Naive thymus-derived CD4-positive, alpha-beta T cell (primary cell): Measurements from ENCODE around the gene SMPD3. TPM values are rescaled to one million over a fixed set of nuclear protein-coding genes. Genes with fewer than 3 reads are reported as not detected.

Source experiments
- ATAC-seq: fragments of 150-1000 bp; cut with Tn5 transposase; 2 replicates; pipeline ENCODE4 v1.10.0; 2021; ENCODE audit warnings: mild to moderate bottlenecking, moderate library complexity
- CTCF ChIA-PET: fragments of 350-600 bp; sonication (Branson Sonifier 250); formaldehyde crosslinking; loops from one replicate; lab custom pipeline; 2021; ENCODE audit warnings: antibody characterized with exemption; lab: Charles Lee
- POLR2A ChIA-PET: fragments of 350-600 bp; sonication (Branson Sonifier 250); formaldehyde crosslinking; loops from one replicate; lab custom pipeline; 2021; ENCODE audit warnings: antibody characterized with exemption, inconsistent platforms; lab: Charles Lee
- DNase-seq, 9 donors: peaks; one replicate each; pipeline versions ENCODE4 v3.0.0 to v3.0.0-alpha.2; 2020 to 2022; ENCODE audit warnings: mixed read lengths in 1 of 9
- H3K27ac ChIP-seq: one replicate; pipeline ENCODE4 v1.7.0; 2013; ENCODE audit warnings: mild to moderate bottlenecking, low read depth, low read length, moderate library complexity
- H3K27me3 ChIP-seq, 2 donors: one replicate each; pipeline ENCODE4 v1.7.0; 2013; ENCODE audit warnings: low read length in 2 of 2, mild to moderate bottlenecking in 2 of 2, moderate library complexity in 2 of 2; ENCODE audit not compliant: control insufficient read depth in 2 of 2, insufficient read depth in 2 of 2
- H3K36me3 ChIP-seq, 3 experiments: 1 replicate in 2 of 3; 2 replicates in 1 of 3; pipeline ENCODE4 v1.7.0; 2013; ENCODE audit warnings: low read length in 3 of 3, mild to moderate bottlenecking in 3 of 3, moderate library complexity in 1 of 3; ENCODE audit not compliant: insufficient read depth in 3 of 3, control insufficient read depth in 2 of 3
- H3K4me1 ChIP-seq, 2 donors: one replicate each; pipeline ENCODE4 v1.7.0; 2013; ENCODE audit warnings: low read length in 2 of 2, mild to moderate bottlenecking in 2 of 2, moderate library complexity in 1 of 2; ENCODE audit not compliant: control insufficient read depth in 2 of 2, insufficient read depth in 2 of 2
- H3K4me3 ChIP-seq: 2 replicates; pipeline ENCODE4 v1.7.0; 2013; ENCODE audit warnings: mild to moderate bottlenecking, low read length
- H3K9me3 ChIP-seq, 3 experiments: 1 replicate in 2 of 3; 2 replicates in 1 of 3; pipeline ENCODE4 v1.7.0; 2013; ENCODE audit warnings: low read length in 3 of 3; ENCODE audit not compliant: control insufficient read depth in 2 of 3
- H3K27ac Mint-ChIP-seq, 9 donors: one replicate each; pipeline ENCODE4 v1.8.0; 2020 to 2022; ENCODE audit warnings: mixed read lengths in 9 of 9, mild to moderate bottlenecking in 8 of 9, moderate library complexity in 5 of 9, inconsistent platforms in 2 of 9
- H3K27me3 Mint-ChIP-seq, 5 donors: one replicate each; pipeline ENCODE4 v1.8.0; 2021 to 2022; ENCODE audit warnings: mixed read lengths in 5 of 5, mild to moderate bottlenecking in 1 of 5
- H3K36me3 Mint-ChIP-seq, 5 donors: one replicate each; pipeline ENCODE4 v1.8.0; 2020 to 2022; ENCODE audit warnings: mixed read lengths in 5 of 5, mild to moderate bottlenecking in 3 of 5, inconsistent platforms in 1 of 5
- H3K4me1 Mint-ChIP-seq, 7 donors: one replicate each; pipeline ENCODE4 v1.8.0; 2020 to 2022; ENCODE audit warnings: mixed read lengths in 7 of 7, mild to moderate bottlenecking in 3 of 7, inconsistent platforms in 1 of 7
- H3K4me3 Mint-ChIP-seq, 10 donors: one replicate each; pipeline ENCODE4 v1.8.0; 2020 to 2022; ENCODE audit warnings: mild to moderate bottlenecking in 10 of 10, mixed read lengths in 10 of 10, moderate library complexity in 6 of 10, inconsistent platforms in 2 of 10
- H3K9me3 Mint-ChIP-seq, 11 donors: one replicate each; pipeline ENCODE4 v1.8.0; 2020 to 2022; ENCODE audit warnings: mixed read lengths in 11 of 11, mild to moderate bottlenecking in 4 of 11, inconsistent platforms in 1 of 11, moderate library complexity in 1 of 11
- intact Hi-C, 2 donors: fragments of 100-400 bp; cut with micrococcal nuclease; formaldehyde crosslinking; loops; one replicate each; pipeline ENCODE4 v1.15.1; 2023
- polyA plus RNA-seq, 2 donors: library from polyadenylated mRNA; unstranded; fragments of 300-500 nt; fragmentation: Illumina TruSeq; gene quantifications; one replicate each; pipeline ENCODE4 v1.2.3, GENCODE V29; 2021
- total RNA-seq, 6 experiments: library from RNA in 5 of 6; stranded (reverse) in 5 of 6; gene quantifications; 1 replicate in 5 of 6; 2 replicates in 1 of 6; pipeline ENCODE4 v1.2.3 and lab custom pipeline; 2021 to 2026

Gene SMPD3
- total and polyA plus RNA-seq, 7 experiments from 2014 or later: 0.32 to 6.1 (median 1.8) TPM

DNA sequence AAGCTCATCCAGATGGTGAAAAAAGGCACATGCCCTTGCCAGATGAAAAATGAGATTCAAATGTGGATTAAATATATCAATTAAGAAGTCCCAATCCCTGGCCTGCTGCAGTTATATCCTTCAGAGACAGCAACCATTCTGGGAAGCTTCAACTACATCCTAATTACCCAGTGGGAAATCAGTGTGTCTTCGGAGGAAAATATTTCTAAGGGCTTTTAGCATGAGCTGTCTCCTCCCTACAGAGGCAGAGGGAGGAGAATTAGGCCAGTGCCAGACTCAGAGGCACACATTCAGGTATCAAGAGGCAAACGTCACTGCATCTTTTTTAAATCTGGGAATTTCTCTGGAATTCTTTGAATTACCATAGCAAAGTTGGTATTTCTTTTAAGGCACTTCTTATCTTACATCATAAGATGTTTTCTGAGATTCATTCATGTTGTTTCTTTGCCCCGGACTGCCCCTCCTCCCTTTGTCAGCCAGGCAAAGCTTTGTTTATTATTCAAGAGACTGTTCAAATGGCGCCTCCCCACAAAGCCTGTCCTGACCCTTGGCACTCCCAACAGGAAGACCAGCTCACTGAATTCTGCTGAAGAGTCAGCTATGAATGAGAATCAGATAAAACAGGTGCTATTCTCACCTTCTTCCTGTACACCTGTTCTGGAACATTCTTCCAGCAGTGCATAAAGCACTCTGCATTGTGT is 38.3 kb upstream of the SMPD3 start:
- Histone ChIP-seq H3K27me3 (no peaks in the 10 kb centered on the region), H3K36me3 (no peaks in the 10 kb centered on the region), H3K4me1 (no peaks in the 10 kb centered on the region), H3K9me3 (no peaks in the 10 kb centered on the region), H3K4me3 (no peak overlapping the region), H3K27ac (no peak overlapping the region)
- Mint-ChIP-seq H3K9me3 (peaks cover 0 to 3% (median 0%) of the 10 kb centered on the region in 11 donors), H3K36me3 (peaks cover 0 to 3% (median 0%) of the 10 kb centered on the region in 5 donors), H3K27me3 (peaks cover 0 to 14% (median 0%) of the 10 kb centered on the region in 5 donors), H3K4me3 (no peak overlapping the region), H3K27ac (peak overlapping the region in 1 of 9 donors; percentile 40), H3K4me1 (peaks cover 0 to 5% (median 3%) of the 10 kb centered on the region in 7 donors)
- DNase-seq (no peak), ATAC-seq (no peak)
- ChIA-PET POLR2A (no interaction called here), CTCF (interaction anchor here (0.6 to 2.3 kb wide), 3 partner anchors 90 to 224 kb away, joined by 3 to 6 read pairs (median 3); no protein-coding TSS in a partner anchor)
- intact Hi-C loops: no loop called here

DNA sequence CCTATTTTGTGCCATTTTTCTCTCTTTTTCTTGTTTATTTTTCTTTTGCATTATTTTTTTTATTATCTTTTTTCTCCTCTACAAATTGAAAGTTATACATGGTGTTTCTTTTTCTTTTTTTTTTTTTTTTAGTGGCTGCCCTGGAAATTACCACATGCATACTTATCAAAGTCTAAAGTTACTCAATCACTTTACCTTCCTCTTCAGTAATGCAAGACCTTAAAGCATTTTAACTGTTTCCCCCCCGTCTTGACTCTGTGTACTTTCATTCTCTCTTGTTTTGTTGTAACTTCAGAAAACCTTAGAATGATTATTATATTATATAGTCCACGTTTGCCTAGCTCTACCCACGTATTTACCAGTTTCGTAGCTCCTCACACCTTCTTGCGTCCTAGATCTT is 33.3 kb upstream of the SMPD3 start:
- no peak for DNase-seq
- Mint-ChIP-seq H3K9me3 (peaks cover 0 to 4% (median 2%) of the 10 kb centered on the region in 11 donors), H3K36me3 (peaks cover 0 to 7% (median 0%) of the 10 kb centered on the region in 5 donors), H3K27me3 (peaks cover 0 to 13% (median 0%) of the 10 kb centered on the region in 5 donors), H3K27ac (no peak overlapping the region), H3K4me1 (peaks cover 0 to 7% (median 0%) of the 10 kb centered on the region in 7 donors), H3K4me3 (no peak overlapping the region)
- ChIA-PET POLR2A (no interaction called here), CTCF (interaction anchor here (1.8 kb wide), 1 partner anchor 11 kb away, joined by 5 read pairs; no protein-coding TSS in a partner anchor)
- intact Hi-C loops: no loop called here
- Histone ChIP-seq H3K4me3 (no peak overlapping the region), H3K4me1 (no peaks in the 10 kb centered on the region), H3K27ac (no peak overlapping the region), H3K9me3 (no peaks in the 10 kb centered on the region), H3K36me3 (no peaks in the 10 kb centered on the region), H3K27me3 (no peaks in the 10 kb centered on the region)
- no peak for ATAC-seq

DNA sequence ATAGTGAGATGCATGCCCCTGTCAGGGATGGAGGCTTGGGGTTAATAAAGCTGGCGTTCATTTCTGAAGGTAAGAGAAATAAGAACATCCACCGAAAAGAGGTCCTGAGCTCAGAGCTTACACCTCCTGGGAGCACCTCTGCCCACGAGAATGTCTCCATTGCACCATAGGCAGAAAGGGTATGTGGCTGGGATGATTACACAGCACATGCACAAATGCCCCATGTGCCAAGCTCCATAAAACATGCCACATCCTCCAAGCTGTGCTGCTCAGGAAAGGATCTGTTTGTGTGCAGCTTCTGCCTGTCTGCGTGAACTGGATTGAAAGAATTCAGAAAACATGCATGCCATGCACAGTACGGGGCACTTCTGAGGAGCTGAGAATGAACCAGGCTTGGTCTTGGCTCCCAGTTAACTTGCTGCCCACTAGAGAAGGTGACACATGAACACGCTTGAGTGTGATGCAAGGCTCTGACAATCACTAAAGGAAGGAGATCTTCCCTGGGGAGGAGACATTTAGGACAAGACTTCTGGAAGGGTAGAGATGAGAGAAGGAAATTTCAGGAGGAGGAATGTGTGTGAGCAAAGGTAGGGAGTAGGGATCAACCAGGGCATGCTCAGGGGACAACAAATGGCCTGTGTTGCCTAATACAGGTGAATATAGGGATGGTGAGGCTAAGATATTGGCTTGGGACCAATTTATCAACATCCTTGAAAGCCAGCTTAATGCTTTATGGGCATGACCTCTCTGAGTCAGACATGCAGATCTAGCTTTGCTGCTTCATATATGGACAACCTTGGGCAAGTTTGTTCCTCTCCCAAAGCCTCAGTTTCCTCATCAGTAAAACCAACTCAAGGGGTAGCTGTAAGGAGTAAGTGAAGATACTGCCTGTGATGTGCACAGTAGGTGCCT is 32.0 kb upstream of the SMPD3 start:
- POLR2A ChIA-PET: interaction anchor here (0.6 kb wide), 1 partner anchor 21 kb away, joined by 3 read pairs; no protein-coding TSS in a partner anchor
- intact Hi-C loops: no loop called here
- no peak overlapping the region for H3K4me3 Mint-ChIP-seq
- Histone ChIP-seq H3K36me3 (no peaks in the 10 kb centered on the region), H3K9me3 (no peaks in the 10 kb centered on the region), H3K4me1 (no peaks in the 10 kb centered on the region), H3K27me3 (no peaks in the 10 kb centered on the region), H3K27ac (no peak overlapping the region), H3K4me3 (no peak overlapping the region)
- H3K36me3 Mint-ChIP-seq: peaks cover 0 to 7% (median 0%) of the 10 kb centered on the region in 5 donors
- peaks cover 0 to 7% (median 0%) of the 10 kb centered on the region in 7 donors for H3K4me1 Mint-ChIP-seq
- ATAC-seq (no peak), DNase-seq (no peak)
- CTCF ChIA-PET: interaction anchor here (0.6 to 1.8 kb wide), 4 partner anchors 10 to 85 kb away, joined by 3 to 5 read pairs (median 4); no protein-coding TSS in a partner anchor
- peaks cover 0 to 4% (median 2%) of the 10 kb centered on the region in 11 donors for H3K9me3 Mint-ChIP-seq
- no peak overlapping the region for H3K27ac Mint-ChIP-seq
- H3K27me3 Mint-ChIP-seq: peaks cover 0 to 13% (median 0%) of the 10 kb centered on the region in 5 donors

DNA sequence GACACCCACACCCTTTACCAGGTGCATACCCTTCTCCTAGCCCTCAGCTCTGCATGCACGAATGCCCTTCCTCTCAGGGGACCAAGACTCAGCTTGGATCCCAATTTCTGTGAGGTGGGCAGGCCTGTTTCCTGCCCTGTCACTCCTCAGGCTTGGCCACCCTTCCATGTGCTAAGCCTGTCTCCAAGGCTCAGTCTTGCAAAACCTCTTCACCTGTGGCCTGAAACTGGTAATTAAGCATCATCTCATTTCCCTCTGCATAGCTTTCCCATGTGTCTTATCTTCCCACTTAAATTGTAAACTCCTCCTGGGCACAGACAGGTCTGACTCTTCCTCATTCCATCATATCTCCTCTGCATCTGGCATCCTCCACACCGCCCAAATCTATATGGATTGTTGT is 31.0 kb upstream of the SMPD3 start:
- Mint-ChIP-seq H3K4me1 (peaks cover 0 to 7% (median 0%) of the 10 kb centered on the region in 7 donors), H3K27me3 (peaks cover 0 to 17% (median 0%) of the 10 kb centered on the region in 5 donors), H3K27ac (no peak overlapping the region), H3K9me3 (peaks cover 0 to 4% (median 0%) of the 10 kb centered on the region in 11 donors), H3K4me3 (no peak overlapping the region), H3K36me3 (peaks cover 0 to 4% (median 0%) of the 10 kb centered on the region in 5 donors)
- ChIA-PET CTCF (interaction anchor here (0.8 to 1.5 kb wide), 3 partner anchors 9 to 83 kb away, joined by 3 to 5 read pairs (median 4); no protein-coding TSS in a partner anchor), POLR2A (no interaction called here)
- no peak overlapping the region for H3K4me3 ChIP-seq
- H3K4me1 ChIP-seq: no peaks in the 10 kb centered on the region
- intact Hi-C loops: no loop called here
- H3K27me3 ChIP-seq: no peaks in the 10 kb centered on the region
- H3K9me3 ChIP-seq: no peaks in the 10 kb centered on the region
- no peak for ATAC-seq
- no peaks in the 10 kb centered on the region for H3K36me3 ChIP-seq
- H3K27ac ChIP-seq: no peak overlapping the region
- DNase-seq: no peak

GRCh38 chr16:68478526-68479250 is 30.4 kb upstream of the SMPD3 start:
- ChIA-PET CTCF (interaction anchor here (0.8 to 1.5 kb wide), 2 partner anchors 8 to 83 kb away, joined by 4 to 5 read pairs; no protein-coding TSS in a partner anchor), POLR2A (no interaction called here)
- Histone ChIP-seq H3K4me1 (no peaks in the 10 kb centered on the region), H3K4me3 (no peak overlapping the region), H3K27me3 (no peaks in the 10 kb centered on the region), H3K27ac (no peak overlapping the region), H3K9me3 (no peaks in the 10 kb centered on the region), H3K36me3 (no peaks in the 10 kb centered on the region)
- Mint-ChIP-seq H3K27ac (no peak overlapping the region), H3K4me1 (peaks cover 0 to 7% (median 2%) of the 10 kb centered on the region in 7 donors), H3K9me3 (peaks cover 0 to 4% (median 0%) of the 10 kb centered on the region in 11 donors), H3K4me3 (no peak overlapping the region), H3K36me3 (peaks cover 0 to 4% (median 0%) of the 10 kb centered on the region in 5 donors), H3K27me3 (peaks cover 0 to 17% (median 0%) of the 10 kb centered on the region in 5 donors)
- intact Hi-C loops: no loop called here
- no peak for DNase-seq
- no peak for ATAC-seq

DNA sequence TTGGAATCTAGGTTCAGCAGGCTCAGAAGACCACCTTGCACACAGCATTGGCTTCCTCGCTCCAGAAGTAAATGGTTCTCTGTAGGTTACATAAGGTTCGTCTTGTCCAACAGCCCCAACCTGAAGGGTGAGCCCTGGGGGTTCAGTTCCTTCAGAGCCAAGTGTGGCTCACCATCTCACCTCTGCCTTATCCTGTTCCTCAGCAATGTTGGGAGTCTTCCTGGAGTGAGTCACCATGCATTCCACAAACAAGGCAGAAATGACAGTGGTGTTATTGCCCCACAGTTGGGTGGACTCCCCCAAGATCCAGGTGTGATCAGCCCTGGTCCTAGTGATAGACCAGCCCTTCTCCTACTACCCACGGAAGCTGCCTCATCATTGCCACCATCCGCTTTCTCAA is 26.8 kb upstream of the SMPD3 start:
- Mint-ChIP-seq H3K36me3 (peaks cover 0 to 4% (median 0%) of the 10 kb centered on the region in 5 donors), H3K27ac (peak overlapping the region in 1 of 9 donors; percentile 62), H3K4me3 (no peak overlapping the region), H3K9me3 (peaks cover 0 to 4% (median 0%) of the 10 kb centered on the region in 11 donors), H3K4me1 (peaks cover 12 to 22% (median 18%) of the 10 kb centered on the region in 7 donors), H3K27me3 (peaks cover 0 to 8% (median 0%) of the 10 kb centered on the region in 5 donors)
- no peaks in the 10 kb centered on the region for H3K27me3 ChIP-seq
- H3K4me1 ChIP-seq: peaks cover 10 to 13% of the 10 kb centered on the region in 2 donors
- H3K27ac ChIP-seq: no peak overlapping the region
- DNase-seq (no peak), ATAC-seq (no peak)
- intact Hi-C loops: no loop called here
- H3K36me3 ChIP-seq: no peaks in the 10 kb centered on the region
- no peak overlapping the region for H3K4me3 ChIP-seq
- no peaks in the 10 kb centered on the region for H3K9me3 ChIP-seq
- CTCF ChIA-PET: no interaction called here
- POLR2A ChIA-PET: interaction anchor here (0.6 kb wide), 1 partner anchor 279 kb away, joined by 3 read pairs; no protein-coding TSS in a partner anchor
